ENCODE results near the gene NLGN1. TPM values are rescaled to one million over a fixed set of nuclear protein-coding genes. Genes with fewer than 3 reads are reported as not detected.

The NLGN1 gene
- total and polyA plus RNA-seq, 9 of the 15 experiments (the other 6 are each of a cell fraction or from before 2014, with no cell fraction given): under 0.01 to 0.01 TPM; not detected in 7

DNA sequence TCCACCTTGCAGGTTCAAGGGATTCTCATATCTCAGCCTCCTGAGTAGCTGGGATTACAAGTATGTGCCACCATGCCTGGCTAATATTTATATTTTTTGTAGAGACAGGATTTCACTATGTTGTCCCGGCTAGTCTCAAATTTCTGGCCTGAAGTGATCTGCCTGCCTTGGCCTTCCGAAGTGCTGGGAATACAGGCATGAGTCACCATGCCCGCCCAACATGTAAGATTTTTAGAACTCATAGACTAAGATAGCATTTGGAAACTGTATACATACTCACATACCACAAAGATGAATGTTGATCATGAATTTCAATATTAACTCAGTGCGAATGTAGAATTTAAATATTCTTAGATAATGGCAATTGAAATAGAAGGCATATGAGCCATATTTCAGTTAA is 718.9 kb downstream of the NLGN1 start (continued):
- TF ChIP-seq, protein P1, sequence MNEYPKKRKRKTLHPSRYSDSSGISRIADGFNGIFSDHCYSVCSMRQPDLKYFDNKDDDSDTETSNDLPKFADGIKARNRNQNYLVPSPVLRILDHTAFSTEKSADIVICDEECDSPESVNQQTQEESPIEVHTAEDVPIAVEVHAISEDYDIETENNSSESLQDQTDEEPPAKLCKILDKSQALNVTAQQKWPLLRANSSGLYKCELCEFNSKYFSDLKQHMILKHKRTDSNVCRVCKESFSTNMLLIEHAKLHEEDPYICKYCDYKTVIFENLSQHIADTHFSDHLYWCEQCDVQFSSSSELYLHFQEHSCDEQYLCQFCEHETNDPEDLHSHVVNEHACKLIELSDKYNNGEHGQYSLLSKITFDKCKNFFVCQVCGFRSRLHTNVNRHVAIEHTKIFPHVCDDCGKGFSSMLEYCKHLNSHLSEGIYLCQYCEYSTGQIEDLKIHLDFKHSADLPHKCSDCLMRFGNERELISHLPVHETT (CRISPR knock-in tag; conservative IDR thresholded peaks at IDR 0.05 in 1 of 2, IDR thresholded peaks at IDR 0.05 in 1 of 2): no peak
- TF ChIP-seq ZNF696 (CRISPR knock-in tag; conservative IDR thresholded peaks at IDR 0.05) (no peak), ZNF253 (CRISPR knock-in tag; conservative IDR thresholded peaks at IDR 0.05) (no peak), NFYB (IDR thresholded peaks at IDR 0.05; ENCODE audit: extremely low read depth, insufficient read length) (no peak), GATAD2A (IDR thresholded peaks at IDR 0.05) (no peak), TCF3 (CRISPR knock-in tag; IDR thresholded peaks at IDR 0.05) (no peak)

DNA sequence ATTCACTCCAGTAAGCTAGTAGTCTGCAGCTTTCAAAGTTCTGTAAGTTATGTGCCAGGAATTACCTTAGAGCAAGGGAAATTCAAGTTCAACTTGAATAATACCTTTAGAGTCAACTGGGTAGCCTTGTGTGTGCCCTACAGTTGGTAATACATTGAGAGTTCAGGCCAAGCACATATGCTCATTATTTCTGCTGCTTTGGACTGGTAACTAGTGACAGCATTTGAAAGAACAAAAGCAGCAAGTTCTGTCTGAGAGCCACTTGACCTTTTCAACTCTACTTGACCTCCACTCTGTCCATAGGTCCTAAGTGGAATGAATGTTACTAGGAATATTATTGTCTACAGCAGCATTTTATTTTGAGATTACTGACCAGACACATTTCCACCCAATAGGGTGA is 723.5 kb downstream of the NLGN1 start:
- H3K9me3 ChIP-seq (replicated peaks; ENCODE audit: control insufficient read depth, insufficient read depth, low read depth, low read length): no peaks in the 10 kb centered on the region; the same call in 1 of the 2 replicates
- ChIA-PET POLR2A (no interaction called here), CTCF (ENCODE audit: low intra/inter-chr PET ratio) (no interaction called here)
- H4K20me1 ChIP-seq (replicated peaks; ENCODE audit: control insufficient read depth, insufficient read depth, low read length): no peaks in the 10 kb centered on the region
- H3K4me2 ChIP-seq (ENCODE audit: insufficient read depth, low read length): no peak overlapping the region
- in situ Hi-C loops (cut with MboI): no loop called here
- ATAC-seq (no peak), DNase-seq (ENCODE audit: extremely low read depth in 1 of 4, low spot score in 3 of 4) (no peak), FAIRE-seq (no peak)
- H3K27me3 ChIP-seq (ENCODE audit: control insufficient read depth in 2 of 2, insufficient read depth in 2 of 2, low read length in 2 of 2): no peaks in the 10 kb centered on the region
- H3K27ac ChIP-seq (ENCODE audit: extremely low read depth, low read depth, low read length): no peak overlapping the region
- H3K9me1 ChIP-seq (ENCODE audit: control insufficient read depth, insufficient read depth, low read length): no peaks in the 10 kb centered on the region
- no peak overlapping the region for H2AFZ ChIP-seq (ENCODE audit: low read depth, low read length)
- H3K4me1 ChIP-seq (replicated peaks in 1 of 2; ENCODE audit: control insufficient read depth in 2 of 2, insufficient read depth in 2 of 2, low read length in 2 of 2): no peaks in the 10 kb centered on the region
- no peak overlapping the region for H3K4me3 ChIP-seq
- BruUV-seq (replicated peaks): no TSS peak
- no peaks in the 10 kb centered on the region for H3K36me3 ChIP-seq (ENCODE audit: control insufficient read depth, insufficient read depth, low read length)
- H3K79me2 ChIP-seq (ENCODE audit: control insufficient read depth, insufficient read depth, low read length): no peaks in the 10 kb centered on the region
- intact Hi-C loops (cut with micrococcal nuclease): no loop called here
- no peak overlapping the region for H3K9ac ChIP-seq (ENCODE audit: insufficient read depth in 1 of 2, low read depth in 2 of 2, low read length in 2 of 2)
- no peak for TF ChIP-seq CXXC5 (CRISPR knock-in tag; IDR thresholded peaks at IDR 0.05)
- no peak for TF ChIP-seq EWSR1 (IDR thresholded peaks at IDR 0.05; ENCODE audit: borderline replicate concordance, low read depth, partially characterized antibody)
- TF ChIP-seq, protein P2, sequence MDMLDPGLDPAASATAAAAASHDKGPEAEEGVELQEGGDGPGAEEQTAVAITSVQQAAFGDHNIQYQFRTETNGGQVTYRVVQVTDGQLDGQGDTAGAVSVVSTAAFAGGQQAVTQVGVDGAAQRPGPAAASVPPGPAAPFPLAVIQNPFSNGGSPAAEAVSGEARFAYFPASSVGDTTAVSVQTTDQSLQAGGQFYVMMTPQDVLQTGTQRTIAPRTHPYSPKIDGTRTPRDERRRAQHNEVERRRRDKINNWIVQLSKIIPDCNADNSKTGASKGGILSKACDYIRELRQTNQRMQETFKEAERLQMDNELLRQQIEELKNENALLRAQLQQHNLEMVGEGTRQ (CRISPR knock-in tag; IDR thresholded peaks at IDR 0.05): no peak
- no peak for TF ChIP-seq CCNT2 (IDR thresholded peaks at IDR 0.05; ENCODE audit: borderline replicate concordance, extremely low read depth, insufficient read length, low read depth, low read length)
- TF ChIP-seq PHB2 (IDR thresholded peaks at IDR 0.05; ENCODE audit: low read depth): no peak
- TF ChIP-seq BRD9 (IDR thresholded peaks at IDR 0.05; ENCODE audit: low read depth, partially characterized antibody): no peak
- no peak for TF ChIP-seq ZNF12 (CRISPR knock-in tag; IDR thresholded peaks at IDR 0.05)
- TF ChIP-seq, protein P3, sequence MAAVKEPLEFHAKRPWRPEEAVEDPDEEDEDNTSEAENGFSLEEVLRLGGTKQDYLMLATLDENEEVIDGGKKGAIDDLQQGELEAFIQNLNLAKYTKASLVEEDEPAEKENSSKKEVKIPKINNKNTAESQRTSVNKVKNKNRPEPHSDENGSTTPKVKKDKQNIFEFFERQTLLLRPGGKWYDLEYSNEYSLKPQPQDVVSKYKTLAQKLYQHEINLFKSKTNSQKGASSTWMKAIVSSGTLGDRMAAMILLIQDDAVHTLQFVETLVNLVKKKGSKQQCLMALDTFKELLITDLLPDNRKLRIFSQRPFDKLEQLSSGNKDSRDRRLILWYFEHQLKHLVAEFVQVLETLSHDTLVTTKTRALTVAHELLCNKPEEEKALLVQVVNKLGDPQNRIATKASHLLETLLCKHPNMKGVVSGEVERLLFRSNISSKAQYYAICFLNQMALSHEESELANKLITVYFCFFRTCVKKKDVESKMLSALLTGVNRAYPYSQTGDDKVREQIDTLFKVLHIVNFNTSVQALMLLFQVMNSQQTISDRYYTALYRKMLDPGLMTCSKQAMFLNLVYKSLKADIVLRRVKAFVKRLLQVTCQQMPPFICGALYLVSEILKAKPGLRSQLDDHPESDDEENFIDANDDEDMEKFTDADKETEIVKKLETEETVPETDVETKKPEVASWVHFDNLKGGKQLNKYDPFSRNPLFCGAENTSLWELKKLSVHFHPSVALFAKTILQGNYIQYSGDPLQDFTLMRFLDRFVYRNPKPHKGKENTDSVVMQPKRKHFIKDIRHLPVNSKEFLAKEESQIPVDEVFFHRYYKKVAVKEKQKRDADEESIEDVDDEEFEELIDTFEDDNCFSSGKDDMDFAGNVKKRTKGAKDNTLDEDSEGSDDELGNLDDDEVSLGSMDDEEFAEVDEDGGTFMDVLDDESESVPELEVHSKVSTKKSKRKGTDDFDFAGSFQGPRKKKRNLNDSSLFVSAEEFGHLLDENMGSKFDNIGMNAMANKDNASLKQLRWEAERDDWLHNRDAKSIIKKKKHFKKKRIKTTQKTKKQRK (IDR thresholded peaks at IDR 0.05; ENCODE audit: borderline replicate concordance, low read depth, low read length): no peak
- TF ChIP-seq POLR2A (conservative IDR thresholded peaks at IDR 0.05): no peak
- TF ChIP-seq CAMTA2 (CRISPR knock-in tag; conservative IDR thresholded peaks at IDR 0.05): no peak
